Upper lobe of right lung (tissue), 1 donor: ENCODE data around the gene CORIN. TPM values are rescaled to one million over a fixed set of nuclear protein-coding genes. Genes with fewer than 3 reads are reported as not detected.

Experiments used
- ATAC-seq: fragments of 200-7000 bp; cut with Tn5 transposase; one replicate; pipeline ENCODE4 v1.9.1; 2020; ENCODE audit warnings: mild to moderate bottlenecking, moderate library complexity
- DNase-seq: peaks from one replicate; pipeline ENCODE4 v3.0.0-alpha.2; 2020
- H3K27ac ChIP-seq: fragments of 200-600 bp; one replicate; pipeline ENCODE4 v1.8.0; 2022
- H3K27me3 ChIP-seq: fragments of 200-600 bp; one replicate; pipeline ENCODE4 v1.8.0; 2022; ENCODE audit warnings: mild to moderate bottlenecking
- H3K36me3 ChIP-seq: fragments of 200-600 bp; one replicate; pipeline ENCODE4 v1.8.0; 2022
- H3K4me1 ChIP-seq: fragments of 200-600 bp; one replicate; pipeline ENCODE4 v1.8.0; 2022
- H3K4me3 ChIP-seq: fragments of 200-600 bp; one replicate; pipeline ENCODE4 v1.8.0; 2022; ENCODE audit warnings: mild to moderate bottlenecking
- H3K9me3 ChIP-seq: fragments of 200-600 bp; one replicate; pipeline ENCODE4 v1.8.0; 2022
- intact Hi-C: fragments of 100-400 bp; cut with DNase I; formaldehyde crosslinking; loops from one replicate; pipeline ENCODE4 v1.11.0; 2022
- total RNA-seq: library from RNA; stranded (reverse); fragmentation: NEBNext Ultra II Directional; extraction: Animal tissue kit (Norgen Biotek cat#: 25700); gene quantifications from one replicate; pipeline ENCODE4 v1.2.1, GENCODE V29; 2021
- TF ChIP-seq, protein P1 (sequence below): fragments of 200-600 bp; IDR thresholded peaks from one replicate; pipeline ENCODE4 v1.8.0; 2022; ENCODE audit warnings: antibody characterized with exemption
- donor health status: DM: no; HTN: yes; CAD: no; lungs with severe emphysema.

Gene CORIN
- total RNA-seq, 1 donor from 2014 or later, result 3.7 TPM

DNA sequence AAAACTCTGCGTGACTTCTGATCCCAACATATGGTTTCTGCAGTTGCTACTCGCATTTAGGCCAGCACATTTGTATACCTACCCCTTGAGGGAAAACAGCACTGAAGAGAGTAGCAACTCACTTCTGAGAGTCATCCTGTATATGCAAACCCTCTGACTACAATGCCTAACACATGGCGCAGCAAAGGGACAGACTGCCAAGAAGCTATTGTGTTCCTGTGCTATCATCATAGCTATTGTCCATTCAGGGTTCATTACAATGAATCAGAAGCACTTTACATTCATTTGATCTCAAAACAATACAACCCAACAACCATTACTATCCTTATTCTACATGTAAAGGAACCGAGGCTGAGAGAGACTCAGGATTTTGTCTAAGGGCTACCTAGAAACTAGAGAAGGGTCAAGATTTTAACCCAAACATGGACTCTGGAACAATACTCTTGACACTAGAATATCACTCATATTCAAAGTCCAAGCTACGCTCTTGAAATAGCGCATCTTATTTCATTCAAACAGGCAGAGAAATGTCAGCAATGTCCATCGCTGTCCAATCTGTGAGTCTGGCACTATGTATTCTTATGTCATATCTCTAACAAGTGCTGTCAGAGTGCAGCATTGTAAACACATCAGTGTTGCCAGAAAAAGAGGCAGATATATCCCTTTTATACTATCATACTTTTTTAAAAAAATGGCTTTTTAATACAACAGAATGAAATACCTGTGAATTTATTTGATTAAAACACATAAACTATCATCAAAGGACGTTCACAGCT is 173.6 kb downstream of the CORIN start:
- TF ChIP-seq, protein P1, sequence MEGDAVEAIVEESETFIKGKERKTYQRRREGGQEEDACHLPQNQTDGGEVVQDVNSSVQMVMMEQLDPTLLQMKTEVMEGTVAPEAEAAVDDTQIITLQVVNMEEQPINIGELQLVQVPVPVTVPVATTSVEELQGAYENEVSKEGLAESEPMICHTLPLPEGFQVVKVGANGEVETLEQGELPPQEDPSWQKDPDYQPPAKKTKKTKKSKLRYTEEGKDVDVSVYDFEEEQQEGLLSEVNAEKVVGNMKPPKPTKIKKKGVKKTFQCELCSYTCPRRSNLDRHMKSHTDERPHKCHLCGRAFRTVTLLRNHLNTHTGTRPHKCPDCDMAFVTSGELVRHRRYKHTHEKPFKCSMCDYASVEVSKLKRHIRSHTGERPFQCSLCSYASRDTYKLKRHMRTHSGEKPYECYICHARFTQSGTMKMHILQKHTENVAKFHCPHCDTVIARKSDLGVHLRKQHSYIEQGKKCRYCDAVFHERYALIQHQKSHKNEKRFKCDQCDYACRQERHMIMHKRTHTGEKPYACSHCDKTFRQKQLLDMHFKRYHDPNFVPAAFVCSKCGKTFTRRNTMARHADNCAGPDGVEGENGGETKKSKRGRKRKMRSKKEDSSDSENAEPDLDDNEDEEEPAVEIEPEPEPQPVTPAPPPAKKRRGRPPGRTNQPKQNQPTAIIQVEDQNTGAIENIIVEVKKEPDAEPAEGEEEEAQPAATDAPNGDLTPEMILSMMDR, result no peak
- no peak overlapping the region for H3K27ac ChIP-seq
- intact Hi-C loops, result no loop called here
- H3K4me3 ChIP-seq, result no peak overlapping the region
- no peaks in the 10 kb centered on the region for H3K9me3 ChIP-seq
- no peak for DNase-seq
- H3K36me3 ChIP-seq, result no peaks in the 10 kb centered on the region
- H3K4me1 ChIP-seq, result no peaks in the 10 kb centered on the region
- ATAC-seq, result no peak
- H3K27me3 ChIP-seq, result peaks cover 7% of the 10 kb centered on the region

DNA sequence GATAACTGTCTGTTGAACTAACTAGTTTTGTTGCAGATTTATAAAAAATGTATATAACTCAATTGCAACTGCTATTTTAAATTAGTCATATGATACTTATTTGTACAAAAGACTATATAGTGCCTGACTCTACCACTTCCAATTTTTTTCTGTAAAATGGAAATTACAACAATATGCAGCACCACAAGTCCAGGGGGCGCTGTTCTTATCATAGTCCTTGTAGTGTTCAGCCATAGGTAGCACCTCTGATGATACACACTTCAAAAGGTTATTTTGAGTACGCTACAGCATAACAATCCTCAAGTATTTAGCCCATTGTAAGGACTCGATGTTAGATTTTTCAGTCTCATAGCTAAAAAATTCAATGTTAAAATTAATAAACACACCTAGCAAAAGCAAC is 174.9 kb downstream of the CORIN start:
- no peaks in the 10 kb centered on the region for H3K36me3 ChIP-seq
- TF ChIP-seq, protein P1, result peak; percentile 38
- no peaks in the 10 kb centered on the region for H3K4me1 ChIP-seq
- peaks cover 3% of the 10 kb centered on the region for H3K27me3 ChIP-seq
- no peaks in the 10 kb centered on the region for H3K9me3 ChIP-seq
- no peak for ATAC-seq
- H3K4me3 ChIP-seq, result no peak overlapping the region
- no peak overlapping the region for H3K27ac ChIP-seq
- DNase-seq, result no peak
- intact Hi-C loops, result no loop called here

DNA sequence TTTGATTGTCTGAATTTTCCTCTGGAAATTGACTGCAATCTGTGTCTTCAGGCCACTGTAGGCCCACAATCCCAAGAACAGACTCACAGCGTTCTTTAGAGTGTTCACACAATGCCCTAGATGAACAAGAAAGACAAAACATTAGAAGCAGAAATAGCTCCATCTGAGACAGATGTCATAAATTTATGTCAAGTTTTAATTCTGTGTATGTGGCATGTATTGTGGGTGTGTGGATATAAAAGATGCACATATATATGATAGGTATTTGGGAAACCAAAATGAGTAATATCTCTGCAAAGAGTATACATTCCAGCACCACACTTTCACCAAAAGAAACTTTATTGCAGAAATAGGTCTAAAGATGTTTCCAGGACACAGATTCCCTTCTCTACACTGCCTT is 176.1 kb downstream of the CORIN start:
- TF ChIP-seq, protein P1, result no peak
- Histone ChIP-seq H3K36me3 (no peaks in the 10 kb centered on the region), H3K4me1 (no peaks in the 10 kb centered on the region), H3K9me3 (no peaks in the 10 kb centered on the region), H3K27me3 (no peaks in the 10 kb centered on the region), H3K4me3 (no peak overlapping the region), H3K27ac (no peak overlapping the region)
- intact Hi-C loops, result no loop called here
- ATAC-seq (no peak), DNase-seq (no peak)

DNA sequence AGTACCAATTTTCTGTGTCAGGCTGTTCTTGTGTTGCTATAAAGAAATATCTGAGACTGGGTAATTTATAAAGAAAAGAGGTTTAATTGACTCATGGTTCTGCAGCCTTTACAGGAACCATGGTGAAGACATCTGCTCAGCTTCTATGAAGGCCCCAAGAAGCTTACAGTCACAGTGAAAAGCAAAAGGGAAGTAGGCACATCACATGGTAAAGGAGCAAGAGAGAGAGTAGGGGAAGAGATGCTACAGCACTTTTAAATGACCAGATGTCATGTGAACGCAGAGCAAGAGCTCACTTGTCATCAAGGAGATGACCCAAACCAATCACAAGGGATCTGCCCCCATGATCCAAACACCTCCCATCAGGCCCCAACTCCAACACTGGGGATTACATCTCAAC is 178.5 kb downstream of the CORIN start:
- DNase-seq (no peak), ATAC-seq (no peak)
- H3K27me3 ChIP-seq, result no peaks in the 10 kb centered on the region
- intact Hi-C loops, result no loop called here
- H3K9me3 ChIP-seq, result no peaks in the 10 kb centered on the region
- no peak overlapping the region for H3K27ac ChIP-seq
- no peaks in the 10 kb centered on the region for H3K4me1 ChIP-seq
- H3K4me3 ChIP-seq, result no peak overlapping the region
- no peaks in the 10 kb centered on the region for H3K36me3 ChIP-seq
- TF ChIP-seq, protein P1, result no peak

DNA sequence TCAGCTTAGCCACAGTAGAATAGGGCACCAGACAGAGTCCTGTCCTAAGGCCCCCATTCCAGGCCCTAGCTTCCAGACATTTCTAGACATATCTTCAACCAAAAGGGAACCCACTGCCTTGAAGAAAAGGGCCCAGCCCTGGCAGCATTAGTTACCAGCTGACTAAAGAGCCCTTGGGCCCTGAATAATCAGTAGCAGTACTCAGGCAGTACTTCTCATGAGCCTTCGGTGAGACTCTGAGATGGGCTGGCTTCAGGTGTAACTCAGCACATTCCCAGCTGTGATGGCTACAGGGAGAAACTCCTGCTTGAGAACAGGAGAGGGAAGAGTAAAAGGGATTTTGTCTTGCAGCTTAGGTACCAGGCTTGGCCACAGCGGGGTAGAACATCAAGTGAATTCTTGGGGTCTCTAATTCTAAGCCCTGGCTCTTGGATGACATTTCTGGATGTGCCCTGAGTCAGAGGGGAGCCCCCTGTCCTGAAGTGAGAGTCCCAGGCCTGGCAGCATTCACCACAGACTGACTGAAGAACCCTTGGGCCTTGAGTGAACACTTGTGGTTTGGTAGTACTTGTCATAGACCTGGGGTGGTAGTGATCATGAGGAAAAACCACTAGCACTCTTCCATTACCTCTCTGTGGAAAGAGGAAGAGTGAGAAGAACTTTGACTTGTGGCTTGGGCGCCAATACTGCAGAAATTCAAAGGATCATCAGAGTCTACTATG is 182.7 kb downstream of the CORIN start:
- TF ChIP-seq, protein P1, result no peak
- DNase-seq (no peak), ATAC-seq (no peak)
- no peaks in the 10 kb centered on the region for H3K4me1 ChIP-seq
- H3K27me3 ChIP-seq, result no peaks in the 10 kb centered on the region
- no peaks in the 10 kb centered on the region for H3K9me3 ChIP-seq
- no peak overlapping the region for H3K27ac ChIP-seq
- intact Hi-C loops, result no loop called here
- no peak overlapping the region for H3K4me3 ChIP-seq
- H3K36me3 ChIP-seq, result no peaks in the 10 kb centered on the region
